ENCODE measurements around the gene SETD3.
A peak's percentile ranks its signal among the peaks of the same experiment; 100 is the strongest.

The SETD3 gene

DNA sequence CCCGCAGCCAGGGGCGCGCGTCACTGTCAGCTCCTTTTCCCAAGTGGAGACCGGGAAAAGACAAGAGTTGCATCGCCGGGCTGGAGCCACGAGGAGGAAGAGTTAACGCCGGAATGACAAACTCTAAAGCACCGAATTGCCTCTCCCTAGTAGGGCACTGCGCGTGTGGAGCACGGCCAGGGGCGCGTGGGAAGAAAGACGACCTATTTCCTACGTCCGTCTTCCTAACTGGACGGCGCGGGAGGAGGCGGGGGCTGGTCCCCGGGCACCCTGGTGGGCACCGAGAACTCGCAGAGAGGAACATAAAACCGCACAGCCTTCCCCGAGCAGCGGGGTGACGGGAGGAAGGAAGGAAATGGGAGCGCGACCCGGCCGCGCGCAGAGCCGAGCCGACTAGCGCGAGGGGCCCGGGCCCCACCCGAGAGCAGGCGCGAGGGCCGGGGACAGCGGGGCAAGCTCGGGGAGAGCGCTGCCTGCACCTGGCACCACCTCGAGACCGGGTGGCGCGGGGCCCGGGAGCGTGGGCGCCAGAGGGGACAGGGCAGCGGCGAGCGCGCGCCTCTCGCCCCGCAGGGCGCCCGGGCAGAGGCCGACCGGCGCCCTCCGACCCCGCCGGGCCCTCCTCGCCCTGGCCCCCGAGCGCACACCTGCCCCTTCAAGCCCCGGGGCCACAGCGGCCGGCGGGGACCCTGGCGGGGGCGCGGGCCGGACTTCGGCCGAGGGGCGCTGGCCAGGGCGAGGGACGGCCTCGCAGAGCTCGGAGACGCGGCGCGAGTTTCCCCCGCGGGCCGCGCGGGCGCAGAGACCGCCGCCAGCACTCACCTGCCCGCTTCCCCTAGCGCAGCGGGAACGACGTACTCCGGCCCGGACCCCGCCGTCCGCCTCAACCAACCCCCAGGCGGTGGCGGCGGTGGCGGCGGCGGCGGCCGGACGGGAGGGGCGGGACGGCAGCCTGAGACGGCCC is at the start of gene SETD3:
Gene SETD3, minus strand, starts transcription at position 954 of the 964 bp plus-strand sequence. CDS start 15,054 bp downstream, outside the sequence.
- DNase-seq = peak; percentile 7 to 9

DNA sequence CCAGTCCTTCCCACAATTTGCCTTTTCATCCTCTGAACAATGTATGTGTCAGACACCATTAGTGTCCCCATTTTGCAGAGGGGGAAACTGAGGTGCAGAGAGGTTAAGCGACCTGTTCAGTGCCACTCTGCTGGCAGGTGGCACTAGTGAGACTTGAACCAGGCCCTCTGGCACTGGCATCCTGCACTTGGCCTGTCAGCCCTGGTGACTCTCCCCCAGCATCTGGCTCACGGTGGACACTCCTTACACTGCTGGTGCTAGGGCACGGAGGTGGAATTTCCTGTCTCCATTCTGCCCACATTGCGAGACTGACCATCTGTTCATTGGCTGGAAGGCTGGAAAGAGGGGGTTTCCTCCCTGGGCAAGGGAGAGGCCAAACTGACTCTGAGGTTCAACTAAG is 49.2 kb upstream of the SETD3 start:
- no peak for DNase-seq

DNA sequence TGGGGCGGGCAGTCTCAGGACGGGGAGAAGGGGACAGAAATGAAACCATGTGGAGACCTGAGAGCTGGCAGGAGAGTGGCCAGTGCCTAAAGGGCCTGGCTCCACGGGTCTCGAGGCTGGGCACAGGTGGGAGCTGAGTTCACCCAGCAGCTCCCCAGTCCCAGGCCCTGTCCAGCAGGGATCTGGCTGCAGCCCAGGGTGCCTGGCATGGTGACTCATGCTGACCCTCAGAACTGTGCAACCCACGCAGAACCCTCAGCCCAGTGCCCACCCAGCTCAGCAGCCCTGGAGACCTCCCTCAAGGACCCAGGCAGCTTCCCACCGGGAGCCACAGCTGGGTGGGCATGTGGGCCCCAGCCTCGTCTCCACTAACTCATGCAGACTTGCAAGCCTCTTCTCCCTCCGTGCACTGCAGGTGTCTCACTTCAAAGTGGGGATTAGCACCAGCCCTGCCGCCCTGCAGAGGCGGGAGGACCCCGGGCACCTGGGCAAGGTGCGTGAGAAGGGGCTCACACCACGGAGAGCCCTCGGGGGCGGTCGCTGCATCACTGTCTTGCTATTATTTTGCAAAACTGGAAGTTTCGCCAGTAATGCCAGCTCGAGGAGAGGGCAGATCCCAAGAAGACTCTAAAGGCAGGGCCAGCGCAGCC is 46.9 kb upstream of the SETD3 start:
- no peak for DNase-seq

DNA sequence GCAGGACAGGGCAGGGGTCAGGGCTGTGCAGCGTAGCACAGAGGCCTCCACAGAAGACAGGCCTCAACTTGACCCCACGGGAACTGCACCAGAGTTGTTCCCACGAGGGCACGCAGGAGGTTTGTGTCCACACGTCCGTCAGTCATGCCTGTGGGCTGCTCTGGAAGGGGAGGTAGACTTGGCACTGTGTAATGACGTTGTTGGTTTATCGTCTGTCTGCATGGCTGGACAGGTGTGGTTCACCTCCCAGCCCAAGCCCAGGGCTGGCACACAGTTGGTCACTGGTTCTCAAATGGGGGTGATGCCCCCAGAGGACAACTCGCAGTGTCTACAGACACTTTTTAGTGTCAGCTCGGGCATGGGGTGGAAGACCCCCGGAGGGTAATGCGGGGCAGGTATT is 46.4 kb upstream of the SETD3 start:
- DNase-seq = no peak

DNA sequence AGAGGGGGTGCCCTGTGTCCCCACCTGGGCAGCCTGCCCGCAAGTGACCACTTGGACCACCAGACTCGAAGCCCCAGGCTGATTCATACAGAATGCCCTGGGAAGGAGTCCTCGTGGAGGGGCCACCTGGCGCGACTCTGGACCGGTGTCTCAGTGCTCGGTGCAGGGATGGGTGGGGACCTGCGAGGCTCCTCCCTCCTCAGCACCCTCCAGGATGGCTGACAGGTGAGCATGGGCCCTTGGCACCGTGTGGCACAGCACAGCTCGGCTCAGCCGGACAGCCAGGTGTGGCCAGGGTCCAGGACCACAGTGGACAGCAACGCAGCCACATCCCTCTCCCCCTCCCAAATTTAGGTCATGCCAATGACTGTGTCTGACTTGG is 45.0 kb upstream of the SETD3 start:
- no peak for DNase-seq

DNA sequence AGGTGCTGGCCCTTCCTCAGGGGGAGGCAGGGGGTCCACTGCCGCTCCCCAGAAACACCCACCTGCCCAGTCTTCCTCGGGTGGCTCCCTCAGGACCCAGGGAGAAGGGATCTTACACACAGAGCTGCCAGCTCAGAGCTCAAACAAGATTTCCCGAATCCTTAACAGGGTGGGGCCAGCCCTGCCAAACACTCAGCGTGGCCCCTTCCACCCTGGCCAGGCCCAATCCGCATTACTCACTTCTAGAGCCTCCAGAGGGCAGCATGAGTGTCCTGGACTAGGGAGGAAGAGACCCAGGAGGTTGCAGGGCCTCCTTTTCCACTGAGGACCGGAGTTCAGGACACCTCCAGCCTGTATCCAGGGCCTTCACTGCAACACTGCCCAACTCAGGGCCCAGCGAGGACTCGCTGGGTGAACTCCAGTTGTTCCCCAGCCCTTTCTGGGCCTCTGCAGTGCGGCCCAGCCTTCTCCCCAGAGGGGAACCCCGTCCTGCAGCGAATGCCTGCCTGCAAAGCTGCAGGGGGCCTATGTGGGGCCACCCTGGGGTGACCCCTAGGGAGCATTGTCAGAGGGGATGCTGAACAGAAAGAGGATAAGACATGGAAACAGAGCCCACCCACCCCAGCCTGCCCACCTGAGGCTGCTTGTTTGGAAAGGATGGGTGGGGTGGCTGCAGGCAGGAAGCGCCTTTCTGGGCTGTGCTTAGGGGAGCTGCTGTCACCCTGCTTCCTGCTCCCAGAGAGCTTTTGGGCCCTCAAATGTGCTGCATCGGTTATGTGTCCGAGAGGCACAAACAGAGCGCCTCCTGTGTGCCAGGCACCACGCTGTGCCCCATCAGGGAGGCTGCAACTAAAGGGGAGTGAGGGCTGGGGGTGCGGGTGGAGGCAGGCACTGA is 44.4 kb upstream of the SETD3 start:
- DNase-seq = no peak

DNA sequence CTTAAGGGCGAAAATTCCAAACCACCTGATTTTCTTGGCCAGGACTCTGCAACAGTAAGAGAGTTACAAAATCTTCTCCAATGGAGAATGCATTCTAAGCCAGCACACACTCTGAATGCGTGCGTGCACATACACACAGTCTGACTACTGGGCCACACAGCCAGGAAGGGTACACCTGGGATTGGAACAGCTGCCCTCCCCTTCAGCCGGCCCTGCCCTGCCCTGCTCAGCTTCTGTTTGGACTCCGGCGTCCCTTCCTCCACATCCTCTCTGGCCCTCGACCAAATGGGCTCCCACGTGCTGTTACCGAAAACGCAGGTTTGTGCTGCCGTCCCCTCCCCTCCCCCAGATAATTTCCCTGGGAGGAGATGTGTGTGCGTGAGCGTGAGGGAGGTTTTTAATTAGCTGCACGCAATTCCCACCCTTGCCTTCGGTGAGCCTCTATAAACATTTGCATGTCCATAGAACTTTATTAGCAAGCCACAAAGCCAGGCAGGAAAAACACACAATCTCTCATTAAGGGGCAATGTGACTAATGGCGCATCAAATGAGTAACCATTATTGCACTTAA is 43.5 kb upstream of the SETD3 start:
- no peak for DNase-seq

DNA sequence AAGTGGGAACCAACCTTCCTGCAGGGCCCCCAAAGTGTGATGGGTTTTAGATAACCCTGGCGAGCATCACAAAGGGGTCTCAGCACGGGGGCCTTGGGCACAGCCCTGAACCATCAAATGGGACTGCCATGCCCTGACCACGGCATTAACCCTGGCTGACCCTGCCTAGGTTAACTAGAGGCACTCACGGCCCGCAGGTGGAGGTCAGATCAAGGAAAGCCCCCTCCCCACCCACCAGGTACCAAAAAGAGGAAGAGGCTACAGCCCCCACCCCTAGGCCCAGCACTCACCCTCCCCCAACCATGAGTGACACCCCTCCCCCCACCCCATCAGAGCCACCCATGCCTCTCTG is 43.0 kb upstream of the SETD3 start:
- DNase-seq = no peak

DNA sequence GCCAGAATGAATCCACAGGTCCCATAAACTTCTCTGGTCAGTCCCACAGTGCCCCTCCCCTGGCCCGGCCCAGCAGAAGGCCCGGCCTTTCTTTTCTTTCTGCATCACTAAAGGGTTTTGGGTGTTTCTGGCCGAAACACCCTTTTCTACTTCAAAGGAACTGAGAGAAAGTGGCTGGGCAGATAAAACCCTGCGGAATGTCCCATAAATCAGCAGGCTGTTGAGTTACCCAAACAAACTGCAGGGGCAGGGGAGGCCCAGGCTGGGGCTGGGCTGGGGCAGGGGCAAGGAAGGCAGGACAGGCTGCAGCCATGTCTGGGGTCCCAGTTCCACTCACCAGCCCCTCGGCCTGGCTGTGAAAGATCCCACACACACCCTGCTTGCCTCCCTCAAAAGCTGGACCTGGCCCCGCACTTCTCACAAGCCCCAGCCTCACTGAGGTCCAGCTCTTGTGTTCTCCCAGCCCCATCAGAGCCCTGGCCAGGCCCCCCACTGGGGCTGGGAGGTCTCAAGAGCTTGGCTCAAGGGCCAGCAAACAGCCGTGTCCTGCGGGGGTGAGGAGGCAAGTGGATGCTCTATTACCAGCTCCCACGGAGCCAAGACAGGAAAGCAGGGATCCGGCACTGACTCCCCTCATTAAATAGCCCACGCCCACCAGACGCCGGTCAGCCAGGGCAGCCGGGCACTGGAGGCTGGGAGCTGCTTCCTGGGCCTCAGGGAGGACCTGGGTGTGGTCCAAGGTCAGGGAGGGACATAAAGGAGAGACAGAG is 42.5 kb upstream of the SETD3 start:
- DNase-seq = no peak

DNA sequence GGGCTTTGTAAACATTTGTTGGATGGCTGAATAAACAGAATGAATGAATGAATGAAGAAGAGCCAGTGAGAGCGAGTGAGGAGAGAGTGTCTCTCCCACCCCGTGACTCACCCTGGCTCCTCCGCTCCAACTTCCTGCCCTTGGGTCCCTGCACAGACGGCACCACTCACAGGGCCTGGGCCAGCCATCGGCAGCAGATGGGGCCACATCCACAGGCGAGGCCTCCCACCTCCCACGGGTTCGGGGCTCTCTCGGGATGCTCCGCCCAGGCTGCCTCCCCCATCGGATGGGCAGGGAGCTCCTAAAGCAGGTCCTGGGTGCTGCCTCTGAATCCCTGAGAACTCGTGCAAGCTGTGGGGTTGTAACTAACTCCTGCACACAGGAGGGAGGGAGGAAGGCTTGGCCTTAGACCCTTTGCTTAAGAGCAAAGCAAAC is 41.8 kb upstream of the SETD3 start:
- DNase-seq = no peak

DNA sequence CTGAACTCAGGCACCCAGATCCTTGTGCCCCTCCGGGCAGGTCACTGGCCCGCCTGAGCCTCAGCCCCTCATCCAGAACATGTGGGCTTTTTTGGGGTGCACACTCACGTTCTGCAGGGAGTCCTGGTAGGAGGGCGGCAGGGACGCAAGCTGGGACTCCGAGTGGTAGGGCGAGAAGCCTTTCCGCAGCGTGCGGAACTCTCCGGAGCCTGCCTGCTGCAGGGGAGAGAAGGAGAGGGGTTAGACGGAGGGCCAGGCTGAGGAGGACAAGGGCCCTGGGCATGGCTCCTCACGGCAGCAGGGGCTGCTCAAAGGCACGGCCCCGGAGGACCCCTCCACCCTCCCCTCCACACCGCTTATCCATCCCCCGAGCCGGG is 41.4 kb upstream of the SETD3 start:
- DNase-seq = no peak

DNA sequence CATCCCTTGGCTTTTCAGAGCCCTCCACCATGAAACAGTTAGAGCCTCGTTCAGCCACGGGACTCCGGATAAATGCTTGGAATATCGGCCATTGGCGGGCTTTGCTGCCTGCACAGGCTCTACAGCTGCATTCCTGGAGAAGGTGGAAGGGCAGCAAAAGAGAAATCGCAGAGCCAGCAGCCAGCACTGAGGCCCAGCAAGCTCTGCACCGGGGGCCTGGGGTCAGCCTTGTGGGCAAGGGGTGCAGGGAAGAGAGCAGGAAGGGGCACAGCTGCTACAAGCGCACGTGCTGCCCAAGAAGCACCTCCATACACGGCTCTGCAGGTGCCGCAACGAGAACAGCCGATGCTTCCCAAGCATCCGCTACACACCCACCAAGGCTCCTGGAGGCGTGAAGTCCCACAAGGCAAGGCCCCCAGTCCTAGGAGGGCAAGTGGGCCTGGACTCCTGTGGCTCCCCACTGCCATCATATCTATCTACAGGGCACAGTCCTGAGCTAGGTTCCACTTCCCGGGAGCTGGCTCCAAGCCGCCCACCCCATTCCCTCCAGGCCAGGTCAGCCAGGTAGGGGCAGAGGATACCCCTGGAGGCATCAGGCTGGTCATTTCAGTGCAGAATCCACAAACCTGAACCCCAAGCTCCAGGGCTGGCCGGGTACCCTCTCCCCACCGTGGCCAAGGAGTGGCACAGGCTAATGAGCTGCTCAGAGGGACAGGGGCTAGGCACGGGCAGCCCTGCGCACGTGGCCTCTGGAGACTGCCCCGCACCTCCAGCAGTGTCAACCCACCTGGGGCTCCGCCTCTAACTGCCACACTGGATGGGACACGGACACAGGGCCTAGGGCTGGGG is 40.7 kb upstream of the SETD3 start:
- no peak for DNase-seq

DNA sequence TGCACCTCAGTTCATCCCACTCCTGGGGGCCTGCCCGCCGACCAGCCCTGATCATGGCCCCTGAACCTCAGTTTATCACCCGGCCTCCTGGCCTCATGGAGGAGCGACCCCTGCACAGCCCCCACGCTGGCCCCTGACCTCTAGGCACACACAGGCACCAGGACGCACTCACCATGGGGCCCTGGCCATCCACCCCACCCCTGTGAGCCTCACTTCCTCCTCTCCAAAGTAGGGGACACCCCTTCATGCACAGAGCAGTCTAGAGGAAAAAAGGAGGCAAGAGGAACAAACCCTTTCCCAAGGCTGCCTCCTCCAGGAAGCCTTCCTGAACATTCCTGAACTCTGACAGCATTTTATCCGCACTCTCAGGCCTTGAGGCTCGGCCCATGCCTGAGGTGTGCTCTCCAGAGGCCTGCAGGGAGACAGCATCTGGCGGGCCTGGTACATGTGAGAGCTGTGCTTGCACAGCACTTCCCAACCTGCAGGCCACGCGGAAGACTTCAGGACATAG is 40.0 kb upstream of the SETD3 start:
- DNase-seq = no peak

DNA sequence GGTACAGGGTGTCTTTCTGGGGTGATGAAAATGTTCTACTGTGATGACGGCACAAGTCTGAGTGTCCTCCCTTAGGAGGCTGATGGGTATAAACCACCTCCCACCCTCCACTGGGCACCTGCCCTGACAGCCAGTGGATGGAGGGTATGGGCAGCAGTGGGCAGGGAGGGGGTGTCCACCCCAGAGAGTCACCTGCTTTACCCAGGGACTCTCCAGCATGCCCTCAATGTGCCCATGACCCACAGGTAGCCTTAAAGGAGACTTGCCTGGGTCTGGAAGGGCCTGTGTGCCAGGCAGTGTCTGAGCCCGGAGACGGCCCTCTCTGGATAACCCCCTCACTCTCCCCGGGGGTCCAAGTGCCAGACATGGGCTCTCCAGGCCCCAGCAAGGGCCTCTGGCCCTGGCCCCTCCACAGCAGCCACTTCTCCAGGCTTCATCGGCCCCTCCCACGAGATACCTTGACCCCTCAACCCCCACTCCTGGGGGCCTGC is 39.3 kb upstream of the SETD3 start:
- no peak for DNase-seq

DNA sequence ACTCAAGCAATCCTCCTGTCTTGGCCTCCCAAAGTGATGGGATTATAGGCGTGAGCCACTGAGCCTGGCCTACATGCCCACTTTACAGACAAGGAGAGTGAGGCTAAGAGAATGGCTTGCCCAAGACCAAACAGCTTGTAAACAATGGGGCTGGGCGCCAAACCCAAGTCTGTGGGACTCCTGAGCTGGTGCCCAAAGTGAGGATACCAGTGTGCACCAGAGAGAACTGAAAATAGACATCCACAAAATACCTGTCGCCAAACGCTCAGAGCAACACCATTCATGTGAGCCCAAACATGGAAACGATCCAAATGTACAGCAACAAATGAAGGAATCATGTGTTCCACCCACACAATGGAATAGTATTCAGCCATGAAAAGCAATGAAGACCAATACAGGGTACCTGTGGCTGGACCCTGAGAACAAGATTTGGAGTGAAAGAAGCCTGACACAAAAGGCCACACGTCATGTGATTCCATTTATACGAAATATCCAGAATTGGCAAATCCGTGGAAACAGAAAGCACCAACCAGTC is 38.8 kb upstream of the SETD3 start:
- DNase-seq = no peak

DNA sequence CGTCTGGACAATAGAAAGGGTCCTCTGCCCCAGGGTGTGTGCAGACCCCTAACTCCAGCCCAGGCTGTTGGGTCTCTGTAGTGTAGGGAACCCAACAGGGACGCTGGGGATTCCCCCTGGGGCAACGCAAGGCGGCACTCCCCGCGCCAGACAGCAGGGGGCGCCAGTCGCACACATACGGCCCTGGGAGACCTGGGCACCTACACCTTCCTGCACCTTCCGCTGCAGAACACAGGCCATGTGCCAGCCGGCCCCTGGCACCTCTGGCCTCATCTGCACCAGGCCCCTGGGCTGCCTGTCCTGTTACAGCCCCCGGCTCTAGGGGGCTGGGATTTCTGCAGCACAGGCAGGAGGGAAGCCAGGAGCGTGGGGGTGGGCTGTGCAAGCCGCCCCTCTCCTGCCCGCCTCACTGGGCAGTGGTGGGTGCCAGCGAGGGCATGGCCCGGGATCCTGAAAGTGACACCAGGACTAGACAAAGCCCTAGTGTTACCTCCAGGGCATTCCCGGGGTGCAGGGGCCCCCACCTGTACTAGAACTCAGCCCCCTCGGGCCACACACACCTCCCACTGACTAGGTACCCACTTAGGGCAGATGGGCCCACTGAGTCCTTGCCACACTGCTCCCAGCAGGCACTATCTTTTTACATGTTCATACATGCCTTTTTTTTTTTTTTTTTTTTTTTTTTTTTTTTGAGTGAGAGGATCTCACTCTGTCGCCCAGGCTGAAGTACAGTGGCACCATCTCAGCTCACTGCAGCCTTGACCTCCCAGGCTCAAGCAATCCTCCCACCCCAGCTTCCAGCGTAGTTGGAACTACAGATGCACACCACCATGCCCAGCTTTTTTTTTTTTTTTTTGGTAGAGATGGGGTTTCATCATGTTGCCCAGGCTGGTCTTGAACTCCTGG is 38.0 kb upstream of the SETD3 start:
- peak in 1 of 2 donors; percentile 59 for DNase-seq

DNA sequence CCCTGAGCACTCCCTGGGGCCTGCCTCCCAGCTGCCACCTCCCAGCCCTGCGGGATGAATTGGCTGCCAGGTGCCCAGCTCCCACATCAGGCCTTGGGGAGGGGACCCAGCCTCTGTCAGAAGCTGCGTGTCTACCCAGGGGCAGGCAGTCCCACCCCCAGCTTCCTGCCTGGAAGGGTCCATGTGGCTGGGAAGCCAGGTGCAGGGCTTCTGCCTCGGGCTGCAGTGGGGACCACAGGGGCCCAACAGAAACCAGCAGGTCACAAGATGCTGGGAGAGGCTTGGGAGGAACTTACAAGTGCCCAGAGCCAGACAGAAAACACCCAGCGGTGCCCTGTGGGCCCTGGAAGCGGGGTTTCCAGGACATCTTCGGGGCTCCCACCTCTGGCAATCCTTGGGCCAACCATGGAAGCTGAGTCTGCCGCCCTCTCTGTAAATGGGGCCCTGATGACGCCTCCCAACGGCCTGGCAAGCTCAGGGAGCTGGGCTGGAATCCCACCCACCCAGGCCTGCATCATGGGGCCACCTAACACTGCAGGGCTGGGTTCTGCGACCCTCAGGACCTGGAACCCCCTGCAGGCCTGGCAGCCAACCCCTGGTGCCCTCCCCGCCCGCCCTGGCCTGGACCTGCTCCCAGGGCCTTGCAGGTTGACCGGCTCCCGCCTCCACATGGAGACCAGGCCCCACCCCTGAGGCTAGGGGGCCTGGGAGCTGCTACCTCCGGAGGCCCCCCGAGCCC is 37.2 kb upstream of the SETD3 start:
- DNase-seq = no peak

DNA sequence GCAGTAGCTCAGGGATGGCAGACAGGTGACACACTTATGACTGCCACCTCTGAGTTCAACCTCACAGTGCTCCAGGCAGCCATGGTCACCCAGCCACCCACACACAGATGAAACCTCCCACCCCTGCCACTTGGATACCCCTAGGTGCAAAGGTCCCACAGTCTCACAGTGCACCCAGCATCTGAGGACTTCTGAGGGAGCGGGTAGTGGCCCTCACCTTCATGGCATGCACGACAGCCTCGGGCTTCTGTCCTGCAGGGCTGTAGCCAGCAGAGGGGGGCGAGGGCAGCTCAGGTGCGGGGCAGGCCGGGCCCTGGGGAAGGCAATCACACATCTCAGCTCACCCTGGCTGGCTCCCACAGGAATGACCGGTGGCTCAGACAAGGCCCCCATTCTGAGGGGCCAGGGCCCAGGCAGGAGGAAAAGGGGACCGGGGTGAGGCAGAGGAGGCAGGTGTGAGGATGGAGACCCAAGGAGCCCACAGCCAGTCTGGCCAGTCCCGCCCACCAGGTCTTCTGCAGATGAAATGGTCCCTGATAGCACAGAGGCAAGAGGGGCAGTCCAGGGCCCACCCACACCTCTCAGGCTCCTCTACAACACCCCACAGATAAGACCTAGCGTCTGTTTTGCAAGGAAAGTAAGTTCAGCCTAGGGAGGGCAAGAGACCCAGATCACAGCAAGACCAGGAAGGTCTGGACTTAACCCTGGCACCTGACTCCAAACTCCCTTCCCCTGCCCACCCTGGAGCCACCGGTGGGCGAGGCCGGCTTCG is 36.4 kb upstream of the SETD3 start:
- DNase-seq = no peak

Measured in hippocampal formation (tissue), 2 donors.